Aorta (tissue), 5 donors: ENCODE data around the gene NKTR. TPM values are rescaled to one million over a fixed set of nuclear protein-coding genes. Genes with fewer than 3 reads are reported as not detected.

ENCODE experiments used
- ATAC-seq: fragments of 200-7000 bp; cut with Tn5 transposase; one replicate; pipeline ENCODE4 v1.9.1; 2022; ENCODE audit warnings: moderate library complexity; ENCODE audit not compliant: low FRiP score
- DNase-seq, 2 donors: peaks; one replicate each; pipeline ENCODE4 v3.0.0-alpha.2; 2020
- H3K27ac ChIP-seq, 2 donors: one replicate each; pipeline ENCODE4 v1.5.1; 2013; ENCODE audit warnings: low read length in 2 of 2, mild to moderate bottlenecking in 2 of 2, moderate library complexity in 2 of 2, control low read depth in 1 of 2, inconsistent platforms in 1 of 2, low read depth in 1 of 2
- H3K27me3 ChIP-seq, 2 donors: one replicate each; pipeline ENCODE4 v1.6.1; 2013; ENCODE audit warnings: control low read depth in 1 of 2, low read length in 1 of 2, mild to moderate bottlenecking in 1 of 2, moderate library complexity in 1 of 2; ENCODE audit not compliant: insufficient read depth in 2 of 2, control insufficient read depth in 1 of 2
- H3K36me3 ChIP-seq, 2 donors: one replicate each; pipeline ENCODE4 v1.6.1; 2013; ENCODE audit warnings: control low read depth in 1 of 2, low read length in 1 of 2, mild to moderate bottlenecking in 1 of 2; ENCODE audit not compliant: insufficient read depth in 2 of 2, control insufficient read depth in 1 of 2
- H3K4me1 ChIP-seq, 2 donors: one replicate each; pipeline ENCODE4 v1.6.1; 2013; ENCODE audit warnings: low read length in 2 of 2, control low read depth in 1 of 2, mild to moderate bottlenecking in 1 of 2, moderate library complexity in 1 of 2; ENCODE audit not compliant: insufficient read depth in 2 of 2, control insufficient read depth in 1 of 2
- H3K4me3 ChIP-seq, 2 donors: one replicate each; pipeline ENCODE4 v1.5.1; 2013; ENCODE audit warnings: low read length in 2 of 2, control low read depth in 1 of 2, mild to moderate bottlenecking in 1 of 2
- H3K9me3 ChIP-seq: one replicate; pipeline ENCODE4 v1.6.1; 2013; ENCODE audit warnings: mild to moderate bottlenecking, low read length; ENCODE audit not compliant: control insufficient read depth
- WGBS, 2 donors: extraction: QIAGEN DNeasy Blood & Tissue Kit; methylation state at CpG; one replicate each; pipeline ENCODE4 v1.1.7; 2013; 5-methylcytosine and 5-hydroxymethylcytosine counted together
- intact Hi-C, 2 donors: fragments of 100-400 bp; cut with DNase I; formaldehyde crosslinking; loops; one replicate each; pipeline versions ENCODE4 v1.14.2 to v1.15.0; 2022
- polyA plus RNA-seq, 2 donors: library from polyadenylated mRNA; stranded (reverse); fragments of 200-250 nt; gene quantifications; one replicate each; pipeline ENCODE4 v1.2.3, GENCODE V29; 2013
- total RNA-seq, 2 donors: library from RNA; stranded (reverse); fragmentation: NEBNext Ultra II Directional; extraction: Animal tissue kit (Norgen Biotek cat#: 25700); gene quantifications; one replicate each; pipeline ENCODE4 v1.2.1, GENCODE V29; 2021
- donor health status: healthy with polysubstance abuse.
- donor health status: Bipolar disorder and iron deficiency.
- donor health status: DM: no; HTN: no; CAD: no.
- donor health status: DM: no; HTN: no; CAD: no.
- donor health status: DM: yes; HTN: yes; CAD: no.

NKTR gene
- total and polyA plus RNA-seq, 4 donors, result 6.1 to 163 (median 78.1) TPM

DNA sequence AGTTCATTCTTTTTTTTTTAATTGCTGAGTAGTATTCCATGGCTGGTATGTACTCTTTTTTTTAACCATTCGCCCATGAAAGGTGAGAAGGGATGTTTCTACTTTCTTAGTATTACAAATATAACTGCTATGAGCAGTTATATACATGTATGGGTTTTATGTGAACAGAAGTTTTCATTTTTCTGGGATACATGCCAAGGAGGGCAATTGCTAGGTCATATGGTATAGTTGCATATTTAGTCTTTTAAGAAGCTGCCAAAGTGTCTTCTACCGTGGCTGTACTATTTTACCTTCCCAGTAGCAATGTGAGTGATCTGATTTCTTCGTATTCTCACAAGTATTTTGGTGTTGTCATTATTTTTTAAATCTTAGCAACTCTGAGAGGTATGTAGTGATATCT, 73.7 kb downstream of the NKTR start:
- H3K4me3 ChIP-seq, result no peak overlapping the region
- DNase-seq, result no peak
- no peak overlapping the region for H3K27ac ChIP-seq
- H3K36me3 ChIP-seq, result no peaks in the 10 kb centered on the region
- H3K4me1 ChIP-seq, result no peaks in the 10 kb centered on the region
- H3K27me3 ChIP-seq, result no peaks in the 10 kb centered on the region
- intact Hi-C loops, result no loop called here
- 70 to 73% methylated on average over 3 of the region's 3 CpGs for WGBS, 2 donors
- peaks cover 4% of the 10 kb centered on the region for H3K9me3 ChIP-seq
- no peak for ATAC-seq

DNA sequence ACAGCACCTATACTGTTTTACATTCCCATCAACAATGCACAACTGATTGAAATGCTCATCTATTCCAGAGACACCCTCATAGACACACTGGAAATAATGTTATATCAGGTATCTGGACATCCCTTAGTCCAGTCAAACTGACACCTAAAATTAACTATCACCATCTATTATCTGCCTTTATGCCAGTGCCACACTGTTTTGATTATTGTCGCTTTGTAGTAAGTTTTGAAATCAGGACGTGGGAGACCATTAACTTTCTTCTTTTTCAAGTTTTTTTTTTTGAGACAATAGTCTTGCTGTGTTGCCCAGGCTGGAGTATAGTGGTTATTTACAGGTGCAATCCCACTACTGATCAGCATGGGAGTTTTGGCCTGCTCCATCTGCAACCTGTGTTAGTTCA, 75.4 kb downstream of the NKTR start:
- no peak for DNase-seq
- Histone ChIP-seq H3K9me3 (peaks cover 4% of the 10 kb centered on the region), H3K36me3 (no peaks in the 10 kb centered on the region), H3K4me1 (no peaks in the 10 kb centered on the region), H3K27me3 (no peaks in the 10 kb centered on the region), H3K27ac (no peak overlapping the region), H3K4me3 (no peak overlapping the region)
- 84 to 91% methylated on average over 2 of the region's 2 CpGs for WGBS, 2 donors
- intact Hi-C loops, result no loop called here
- no peak for ATAC-seq

DNA sequence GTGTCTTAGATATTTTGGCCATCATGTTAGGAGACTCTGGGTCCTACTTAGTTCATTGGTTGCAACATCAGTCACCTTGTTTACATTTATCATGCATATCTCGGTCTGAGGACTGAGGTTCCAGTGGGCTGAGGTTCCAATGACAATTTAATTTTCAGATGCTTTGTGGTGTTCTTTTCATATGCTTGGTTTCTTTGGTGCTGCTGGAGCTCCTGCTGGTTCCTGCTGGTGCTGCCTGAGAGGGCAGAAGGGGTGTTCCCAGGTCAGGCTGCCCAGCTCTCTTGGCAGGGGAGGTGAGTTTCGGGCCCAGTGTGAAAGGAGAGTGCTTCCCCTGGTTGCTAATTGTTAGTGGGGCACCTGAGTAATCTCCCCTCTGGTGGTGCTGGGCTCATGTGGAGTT, 78.0 kb downstream of the NKTR start:
- H3K27ac ChIP-seq, result no peak overlapping the region
- WGBS, 2 donors, result 80 to 88% methylated on average over 2 of the region's 2 CpGs
- peak in 1 of 2 donors; percentile 6 for DNase-seq
- no peak for ATAC-seq
- no peaks in the 10 kb centered on the region for H3K36me3 ChIP-seq
- H3K27me3 ChIP-seq, result no peaks in the 10 kb centered on the region
- no peak overlapping the region for H3K4me3 ChIP-seq
- intact Hi-C loops, result no loop called here
- H3K4me1 ChIP-seq, result peaks cover 0 to 2% of the 10 kb centered on the region in 2 donors
- H3K9me3 ChIP-seq, result peaks cover 4% of the 10 kb centered on the region

DNA sequence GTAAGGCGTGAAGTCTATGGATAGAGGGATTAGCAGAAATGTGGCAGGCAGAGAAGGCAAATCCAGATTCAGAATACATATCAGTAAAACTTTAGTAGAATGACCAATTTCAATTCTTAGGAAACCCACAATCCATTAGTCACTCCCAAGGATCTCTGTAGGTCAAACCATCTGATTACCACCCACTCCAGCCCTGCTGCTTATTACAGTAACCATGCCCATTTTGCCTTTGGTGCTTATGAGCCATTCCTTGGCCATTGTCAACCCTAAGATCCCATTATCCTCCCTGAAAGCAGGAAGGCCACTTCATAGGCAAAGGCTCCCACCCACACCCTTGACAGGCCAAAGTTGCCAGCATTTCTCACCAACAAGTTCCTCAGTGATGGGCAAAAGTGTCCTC, 79.8 kb downstream of the NKTR start:
- H3K27ac ChIP-seq, result no peak overlapping the region
- WGBS, 2 donors, result 96 to 100% methylated on average over 1 of the region's 1 CpG
- DNase-seq (no peak), ATAC-seq (no peak)
- no peaks in the 10 kb centered on the region for H3K36me3 ChIP-seq
- H3K4me1 ChIP-seq, result peaks cover 0 to 3% of the 10 kb centered on the region in 2 donors
- intact Hi-C loops, result loop anchor here in 1 of 2 donors (10.0 kb wide), 1 partner anchor 65 kb away; no protein-coding TSS in a partner anchor
- no peak overlapping the region for H3K4me3 ChIP-seq
- H3K27me3 ChIP-seq, result no peaks in the 10 kb centered on the region
- H3K9me3 ChIP-seq, result peaks cover 4% of the 10 kb centered on the region

GRCh38 chr3:42680806-42681205, 80.3 kb downstream of the NKTR start:
- intact Hi-C loops, result loop anchor here in 1 of 2 donors (10.0 kb wide), 1 partner anchor 64 kb away; no protein-coding TSS in a partner anchor
- H3K4me3 ChIP-seq, result no peak overlapping the region
- H3K27ac ChIP-seq, result no peak overlapping the region
- DNase-seq (peak in 1 of 2 donors; percentile 4), ATAC-seq (no peak)
- 88 to 89% methylated on average over 4 of the region's 4 CpGs for WGBS, 2 donors
- no peaks in the 10 kb centered on the region for H3K36me3 ChIP-seq
- no peaks in the 10 kb centered on the region for H3K27me3 ChIP-seq
- peaks cover 0 to 3% of the 10 kb centered on the region in 2 donors for H3K4me1 ChIP-seq
- peaks cover 4% of the 10 kb centered on the region for H3K9me3 ChIP-seq

GRCh38 chr3:42681361-42682038, 81.0 kb downstream of the NKTR start:
- intact Hi-C loops, result loop anchor here in 1 of 2 donors (10.0 kb wide), 1 partner anchor 63 kb away; no protein-coding TSS in a partner anchor
- peaks cover 0 to 3% of the 10 kb centered on the region in 2 donors for H3K4me1 ChIP-seq

GRCh38 chr3:42682301-42683070, 82.0 kb downstream of the NKTR start:
- Histone ChIP-seq H3K27ac (no peak overlapping the region), H3K36me3 (no peaks in the 10 kb centered on the region), H3K9me3 (peaks cover 4% of the 10 kb centered on the region), H3K4me1 (peaks cover 0 to 3% of the 10 kb centered on the region in 2 donors), H3K4me3 (no peak overlapping the region), H3K27me3 (no peaks in the 10 kb centered on the region)
- 82% methylated on average over 12 of the region's 12 CpGs for WGBS, 2 donors
- intact Hi-C loops, result loop anchor here in 1 of 2 donors (10.0 kb wide), 1 partner anchor 62 kb away; no protein-coding TSS in a partner anchor
- ATAC-seq (no peak), DNase-seq (peak; percentile 37 to 49)

More at GRCh38 chr3:42681361-42682038, 81.0 kb downstream of the NKTR start:
- DNase-seq (peak; percentile 9 to 52), ATAC-seq (no peak)
- no peaks in the 10 kb centered on the region for H3K36me3 ChIP-seq
- 84 to 91% methylated on average over 10 of the region's 10 CpGs for WGBS, 2 donors
- no peak overlapping the region for H3K27ac ChIP-seq
- no peaks in the 10 kb centered on the region for H3K27me3 ChIP-seq
- no peak overlapping the region for H3K4me3 ChIP-seq
- peaks cover 4% of the 10 kb centered on the region for H3K9me3 ChIP-seq

GRCh38 chr3:42683875-42684598, 83.6 kb downstream of the NKTR start:
- Histone ChIP-seq H3K9me3 (no peaks in the 10 kb centered on the region), H3K27me3 (no peaks in the 10 kb centered on the region), H3K27ac (no peak overlapping the region), H3K4me3 (no peak overlapping the region), H3K36me3 (no peaks in the 10 kb centered on the region), H3K4me1 (peaks cover 0 to 3% of the 10 kb centered on the region in 2 donors)
- ATAC-seq (peak; percentile 88), DNase-seq (peak; percentile 85 to 88)
- 14 to 19% methylated on average over 10 of the region's 10 CpGs for WGBS, 2 donors
- intact Hi-C loops, result loop anchor here in 1 of 2 donors (10.0 kb wide), 1 partner anchor 61 kb away; no protein-coding TSS in a partner anchor
